Chondrocyte (in vitro differentiated cells): Measurements from ENCODE around the gene USP12. TPM values are rescaled to one million over a fixed set of nuclear protein-coding genes. Genes with fewer than 3 reads are reported as not detected.
"Not testable (repeated sequence)": the region's sequence is repeated elsewhere in the genome, so short reads cannot be mapped to it uniquely, and the experiment has no call there.

Experiments used
- DNase-seq: peaks from one replicate; pipeline ENCODE4 v3.0.0; 2021; ENCODE audit warnings: mixed read lengths, low spot score
- H3K27ac Mint-ChIP-seq: one replicate; pipeline ENCODE4 v1.8.0; 2021; ENCODE audit warnings: mild to moderate bottlenecking, moderate library complexity, mixed read lengths; ENCODE audit not compliant: unreplicated experiment
- H3K27me3 Mint-ChIP-seq: 2 replicates; pipeline ENCODE4 v1.8.0; 2021; ENCODE audit warnings: low read depth, mixed read lengths
- H3K36me3 Mint-ChIP-seq: 2 replicates; pipeline ENCODE4 v1.8.0; 2021; ENCODE audit warnings: low read depth, mixed read lengths
- H3K4me1 Mint-ChIP-seq: 2 replicates; pipeline ENCODE4 v1.8.0; 2021; ENCODE audit warnings: low read depth, mild to moderate bottlenecking, mixed read lengths
- H3K4me3 Mint-ChIP-seq: one replicate; pipeline ENCODE4 v1.8.0; 2021; ENCODE audit warnings: mild to moderate bottlenecking, moderate library complexity, mixed read lengths; ENCODE audit not compliant: unreplicated experiment
- H3K9me3 Mint-ChIP-seq: 2 replicates; pipeline ENCODE4 v1.8.0; 2021; ENCODE audit warnings: low read depth, mixed read lengths
- CTCF ChIP-seq: fragments of 200-600 bp; sonication (generic); IDR thresholded peaks from 2 replicates; pipeline ENCODE4 v1.5.0; 2021; ENCODE audit warnings: antibody characterized with exemption, mild to moderate bottlenecking, moderate library complexity
- total RNA-seq: library from RNA; stranded (reverse); gene quantifications from 3 replicates; pipeline ENCODE4 v1.2.1, GENCODE V29; 2021

Gene USP12
- total RNA-seq, 1 donor from 2014 or later = 23.2 TPM

GRCh38 chr13:27193496-27193895 is 21.9 kb upstream of the USP12 start:
- H3K27me3 Mint-ChIP-seq = peaks cover 2% of the 10 kb centered on the region

DNA sequence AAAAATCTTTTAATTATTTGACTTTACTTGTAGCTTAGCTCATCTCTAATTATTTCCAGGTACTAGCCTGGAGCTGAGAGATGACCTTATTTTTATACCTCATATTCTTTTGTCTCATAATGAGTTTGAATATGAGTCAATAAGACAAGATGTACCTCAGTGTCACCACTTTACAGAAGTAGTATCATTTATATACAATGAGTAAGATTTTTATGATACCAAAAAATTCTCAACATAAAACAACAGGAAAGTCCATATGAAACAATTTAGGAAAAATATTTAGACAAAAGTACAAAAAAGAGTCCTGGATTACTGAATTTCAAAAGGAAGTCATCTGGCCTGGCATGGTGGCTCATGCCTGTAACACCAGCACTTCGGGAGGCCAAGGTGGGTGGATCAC is 21.4 kb upstream of the USP12 start:
- no peak overlapping the region for H3K27ac Mint-ChIP-seq
- DNase-seq = no peak
- peaks cover 2% of the 10 kb centered on the region for H3K27me3 Mint-ChIP-seq
- H3K4me1 Mint-ChIP-seq = peaks cover 5% of the 10 kb centered on the region
- TF ChIP-seq CTCF = no peak
- no peaks in the 10 kb centered on the region for H3K36me3 Mint-ChIP-seq
- no peak overlapping the region for H3K4me3 Mint-ChIP-seq
- peaks cover 6% of the 10 kb centered on the region for H3K9me3 Mint-ChIP-seq

More at GRCh38 chr13:27193496-27193895, 21.9 kb upstream of the USP12 start:
- Mint-ChIP-seq H3K36me3 (no peaks in the 10 kb centered on the region), H3K27ac (no peak overlapping the region), H3K9me3 (peaks cover 8% of the 10 kb centered on the region), H3K4me3 (no peak overlapping the region), H3K4me1 (peaks cover 5% of the 10 kb centered on the region)
- no peak for TF ChIP-seq CTCF
- DNase-seq = no peak

GRCh38 chr13:27192367-27192766 is 20.8 kb upstream of the USP12 start:
- H3K27me3 Mint-ChIP-seq, H3K27ac Mint-ChIP-seq, H3K4me1 Mint-ChIP-seq, DNase-seq, H3K9me3 Mint-ChIP-seq, H3K36me3 Mint-ChIP-seq, H3K4me3 Mint-ChIP-seq: not testable (repeated sequence)

- DNase-seq = no peak
- Mint-ChIP-seq H3K27ac (no peak overlapping the region), H3K36me3 (no peaks in the 10 kb centered on the region), H3K4me3 (no peak overlapping the region), H3K9me3 (no peaks in the 10 kb centered on the region), H3K4me1 (no peaks in the 10 kb centered on the region), H3K27me3 (no peaks in the 10 kb centered on the region)
- TF ChIP-seq CTCF = no peak
These were observed 17.6 kb upstream of the USP12 start for GRCh38 chr13:27189192-27189591.

DNA sequence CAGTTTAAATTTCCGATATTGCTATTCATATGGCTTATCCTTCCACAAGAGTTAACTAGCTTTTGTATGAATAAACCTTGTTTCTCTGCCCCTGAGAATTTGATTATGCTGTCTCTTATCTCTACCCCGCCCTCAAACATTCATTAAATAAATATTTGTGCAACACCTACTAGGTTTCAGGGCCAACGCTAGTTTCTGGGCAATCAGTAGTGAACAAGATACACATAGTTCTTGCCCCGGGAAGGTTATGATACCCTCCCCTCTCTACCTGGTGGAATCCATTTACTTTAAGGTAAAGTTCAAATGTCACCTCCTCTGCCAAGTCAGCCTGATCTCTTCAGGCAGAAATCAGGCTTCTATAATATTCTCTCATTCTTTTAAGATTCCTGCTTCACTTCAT is 16.6 kb upstream of the USP12 start:
- Mint-ChIP-seq H3K27ac (no peak overlapping the region), H3K4me3 (no peak overlapping the region), H3K27me3 (no peaks in the 10 kb centered on the region)

More for the DNA sequence above, 16.6 kb upstream of the USP12 start:
- Mint-ChIP-seq H3K9me3 (no peaks in the 10 kb centered on the region), H3K36me3 (no peaks in the 10 kb centered on the region), H3K4me1 (peaks cover 6% of the 10 kb centered on the region)
- no peak for DNase-seq
- TF ChIP-seq CTCF = no peak
